Brain pericyte (primary cell): ENCODE measurements around the gene SH2D3A.
"Not testable (repeated sequence)": the region's sequence is repeated elsewhere in the genome, so short reads cannot be mapped to it uniquely, and the experiment has no call there.

Experiments
- DNase-seq: peaks from one replicate; pipeline ENCODE4 v3.0.0-alpha.2; 2012; ENCODE audit warnings: low read depth, low spot score

The SH2D3A gene

GRCh38 chr19:6767357-6768235, at the start of gene SH2D3A:
Gene SH2D3A (minus strand): TSS chr19:6767435. CDS start chr19:6763748, 3,687 bp downstream.
- no peak for DNase-seq

- no peak for DNase-seq
Observed at GRCh38 chr19:6813659-6814058, 46.4 kb upstream of the SH2D3A start.

- DNase-seq, result no peak
Observed at GRCh38 chr19:6812612-6813011, 45.4 kb upstream of the SH2D3A start.

- DNase-seq, result no peak
Observed at GRCh38 chr19:6811906-6812305, 44.7 kb upstream of the SH2D3A start.

- no peak for DNase-seq
Observed at GRCh38 chr19:6811378-6811777, 44.1 kb upstream of the SH2D3A start.

GRCh38 chr19:6809262-6809661, 42.0 kb upstream of the SH2D3A start:
- DNase-seq, result no peak

- no peak for DNase-seq
Observed at GRCh38 chr19:6808494-6808893, 41.3 kb upstream of the SH2D3A start.

- no peak for DNase-seq
Observed at GRCh38 chr19:6807291-6807690, 40.1 kb upstream of the SH2D3A start.

GRCh38 chr19:6806488-6806887, 39.3 kb upstream of the SH2D3A start:
- no peak for DNase-seq

- DNase-seq, result no peak
Observed at GRCh38 chr19:6803036-6803404, 35.8 kb upstream of the SH2D3A start.

- DNase-seq, result no peak
Observed at GRCh38 chr19:6802336-6803035, 35.3 kb upstream of the SH2D3A start.

GRCh38 chr19:6801485-6802086, 34.4 kb upstream of the SH2D3A start:
- DNase-seq, result no peak

GRCh38 chr19:6800991-6801484, 33.8 kb upstream of the SH2D3A start:
- DNase-seq, result no peak

GRCh38 chr19:6800160-6800790, 33.0 kb upstream of the SH2D3A start:
- DNase-seq, result not testable (repeated sequence)

- no peak for DNase-seq
Observed at GRCh38 chr19:6797646-6798045, 30.4 kb upstream of the SH2D3A start.

- no peak for DNase-seq
Observed at GRCh38 chr19:6796278-6796677, 29.0 kb upstream of the SH2D3A start.

- no peak for DNase-seq
Observed at GRCh38 chr19:6794686-6795431, 27.6 kb upstream of the SH2D3A start.

- no peak for DNase-seq
Observed at GRCh38 chr19:6793973-6794372, 26.7 kb upstream of the SH2D3A start.

- no peak for DNase-seq
Observed at GRCh38 chr19:6793411-6793810, 26.2 kb upstream of the SH2D3A start.

- no peak for DNase-seq
Observed at GRCh38 chr19:6791237-6791636, 24.0 kb upstream of the SH2D3A start.
